ENCODE data around the gene JMJD1C. TPM values are rescaled to one million over a fixed set of nuclear protein-coding genes. Genes with fewer than 3 reads are reported as not detected.
"Not testable (repeated sequence)": the region's sequence is repeated elsewhere in the genome, so short reads cannot be mapped to it uniquely, and the experiment has no call there.

The JMJD1C gene
- total and polyA plus RNA-seq, 2 donors: 27.8 to 273 TPM

DNA sequence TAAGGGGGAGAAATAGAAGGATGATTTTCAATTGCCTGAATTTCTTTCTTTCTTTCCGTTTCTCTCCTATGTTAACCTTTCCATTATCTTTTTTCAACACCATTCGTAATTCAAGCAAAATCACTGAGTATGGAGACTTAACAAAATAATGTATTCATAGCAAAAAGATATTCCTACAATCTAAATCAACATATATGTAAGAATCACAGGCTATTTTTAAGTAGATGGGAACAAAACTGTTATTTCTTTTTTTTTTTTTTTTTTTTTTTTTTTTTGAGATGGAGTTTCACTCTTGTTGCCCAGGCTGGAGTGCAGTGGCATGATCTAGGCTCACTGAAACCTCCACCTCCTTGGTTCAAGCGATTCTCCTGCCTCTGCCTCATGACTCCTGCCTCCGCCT lies 27.2 kb upstream of the JMJD1C start:
- no peak for DNase-seq (ENCODE audit: extremely low spot score)
- no peak overlapping the region for H3K27ac ChIP-seq (ENCODE audit: low read depth)
- H3K4me1 ChIP-seq (ENCODE audit: insufficient read depth): peaks cover 2% of the 10 kb centered on the region
- H3K4me3 ChIP-seq (ENCODE audit: low read depth, low read length): no peak overlapping the region
- no peaks in the 10 kb centered on the region for H3K36me3 ChIP-seq (ENCODE audit: insufficient read depth)
- WGBS: 95% methylated on average over 4 of the region's 4 CpGs

GRCh38 chr10:63492317-63492690 lies 26.5 kb upstream of the JMJD1C start:
- not testable (repeated sequence) for H3K36me3 ChIP-seq (ENCODE audit: insufficient read depth); H3K4me3 ChIP-seq (ENCODE audit: low read depth, low read length); H3K4me1 ChIP-seq (ENCODE audit: insufficient read depth); DNase-seq (ENCODE audit: extremely low spot score)
- peak overlapping the region; percentile 64 for H3K27ac ChIP-seq (ENCODE audit: low read depth)
- WGBS: 57% methylated on average over 6 of the region's 6 CpGs

DNA sequence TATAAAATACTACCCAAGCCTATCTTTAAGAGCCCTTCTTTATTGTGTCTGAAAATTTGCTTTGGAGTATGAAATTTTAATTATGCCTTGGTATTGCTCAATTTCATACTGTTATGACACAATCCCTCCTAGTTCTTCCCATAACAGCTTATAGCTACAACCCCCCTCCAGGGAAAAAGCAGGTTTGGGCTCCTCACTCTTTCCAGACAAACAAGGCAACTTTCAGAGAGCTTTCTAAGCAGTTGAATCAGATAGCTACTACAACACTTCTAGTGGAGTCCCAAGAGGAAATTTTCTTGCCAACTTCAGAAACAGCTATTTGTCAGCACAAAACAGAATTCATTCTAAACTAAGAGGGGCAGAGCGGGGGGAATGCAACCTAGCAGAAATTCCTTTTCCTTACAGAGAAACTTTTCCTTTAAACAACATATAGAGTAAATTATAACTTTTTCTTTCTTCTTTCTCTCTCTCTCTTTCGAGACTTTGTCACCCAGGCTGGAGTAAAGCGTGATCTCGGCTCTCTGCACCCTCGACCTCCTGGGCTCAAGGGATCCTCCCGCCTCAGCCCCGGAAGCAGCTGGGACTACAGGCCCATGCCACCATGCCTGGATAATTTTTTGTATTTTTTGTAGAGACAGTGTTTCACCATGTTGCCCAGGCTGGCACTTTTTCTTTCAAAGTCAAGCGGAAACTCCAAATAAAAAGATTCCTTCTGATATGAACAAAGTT lies 26.0 kb upstream of the JMJD1C start:
- peaks cover 2% of the 10 kb centered on the region for H3K4me1 ChIP-seq (ENCODE audit: insufficient read depth)
- DNase-seq (ENCODE audit: extremely low spot score): no peak
- WGBS: 52% methylated on average over 8 of the region's 8 CpGs
- no peak overlapping the region for H3K4me3 ChIP-seq (ENCODE audit: low read depth, low read length)
- H3K27ac ChIP-seq (ENCODE audit: low read depth): no peak overlapping the region
- no peaks in the 10 kb centered on the region for H3K36me3 ChIP-seq (ENCODE audit: insufficient read depth)

DNA sequence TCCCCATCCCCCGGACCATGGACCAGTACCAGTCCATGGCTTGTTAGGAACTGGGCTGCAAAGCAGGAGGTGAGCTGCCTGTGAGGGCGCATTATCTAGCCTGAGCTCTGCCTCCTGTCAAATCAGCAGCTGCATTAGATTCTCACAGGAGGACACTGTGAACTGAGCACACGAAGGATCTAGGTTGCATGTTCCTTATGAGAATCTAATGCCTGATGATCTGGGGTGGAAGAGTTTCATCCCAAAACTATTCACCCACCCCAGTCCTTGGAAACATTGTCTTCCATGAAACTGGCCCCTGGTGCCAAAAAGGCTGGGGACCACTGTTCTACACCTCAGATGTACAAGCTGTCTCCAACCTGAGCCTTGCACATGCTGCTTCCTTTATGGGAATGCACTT lies 24.1 kb upstream of the JMJD1C start:
- Histone ChIP-seq H3K4me3 (ENCODE audit: low read depth, low read length) (no peak overlapping the region), H3K36me3 (ENCODE audit: insufficient read depth) (no peaks in the 10 kb centered on the region), H3K4me1 (ENCODE audit: insufficient read depth) (peaks cover 2% of the 10 kb centered on the region), H3K27ac (ENCODE audit: low read depth) (no peak overlapping the region)
- 98% methylated on average over 3 of the region's 3 CpGs for WGBS
- DNase-seq (ENCODE audit: extremely low spot score): no peak

- WGBS: 74% methylated on average over 3 of the region's 3 CpGs
These were observed 22.2 kb upstream of the JMJD1C start for GRCh38 chr10:63487990-63488389.

DNA sequence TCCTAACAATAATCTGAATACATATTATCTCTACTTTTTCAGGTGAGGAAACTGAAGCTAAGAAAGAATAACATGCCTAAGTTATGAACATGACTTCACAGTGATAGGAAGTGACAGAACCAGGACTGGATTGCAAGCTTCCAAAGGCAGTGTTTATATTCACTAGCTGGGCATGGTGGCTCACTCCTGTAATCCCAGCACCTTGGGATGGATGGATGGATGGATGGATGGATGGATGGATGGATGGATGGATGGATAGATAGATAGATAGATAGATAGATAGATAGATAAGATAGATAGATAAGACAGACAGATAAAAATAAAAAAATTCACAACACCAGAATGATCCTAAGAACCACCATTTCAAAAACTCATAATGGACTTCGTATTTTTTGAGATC lies 18.2 kb upstream of the JMJD1C start:
- no peak for DNase-seq (ENCODE audit: extremely low spot score)
- H3K4me1 ChIP-seq (ENCODE audit: insufficient read depth): no peaks in the 10 kb centered on the region
- no peak overlapping the region for H3K27ac ChIP-seq (ENCODE audit: low read depth)

More at GRCh38 chr10:63487990-63488389, 22.2 kb upstream of the JMJD1C start:
- Histone ChIP-seq H3K4me1 (ENCODE audit: insufficient read depth) (no peaks in the 10 kb centered on the region), H3K27ac (ENCODE audit: low read depth) (no peak overlapping the region), H3K4me3 (ENCODE audit: low read depth, low read length) (no peak overlapping the region), H3K36me3 (ENCODE audit: insufficient read depth) (no peaks in the 10 kb centered on the region)
- no peak for DNase-seq (ENCODE audit: extremely low spot score)

DNA sequence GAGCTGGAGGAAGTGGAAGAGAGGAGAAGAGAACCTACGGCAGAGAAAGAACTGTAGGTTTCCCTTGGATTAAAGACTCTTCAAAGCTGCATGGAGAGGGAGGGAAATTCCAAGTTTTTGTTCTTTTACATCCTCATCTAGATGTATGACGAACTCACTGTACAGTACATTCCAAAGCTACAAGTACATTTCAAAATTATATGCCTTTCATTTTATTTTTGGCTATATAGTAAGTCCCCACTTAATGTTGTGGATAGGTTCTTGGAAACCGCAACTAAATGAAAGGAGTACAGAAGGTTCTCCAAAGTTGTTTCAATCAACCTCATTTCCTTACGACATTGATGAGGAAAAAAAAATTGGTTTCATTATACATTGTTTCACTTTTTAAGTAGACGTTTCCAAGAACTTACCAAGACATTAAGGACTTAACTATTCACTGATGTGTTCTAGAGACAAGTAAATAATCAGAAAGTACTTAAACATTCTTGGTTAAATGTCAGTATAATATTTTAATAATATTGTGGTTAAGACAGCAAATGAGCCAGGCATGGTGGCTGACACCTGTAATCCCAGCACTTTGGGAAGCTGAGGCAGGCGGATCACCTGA lies 16.1 kb upstream of the JMJD1C start:
- Histone ChIP-seq H3K4me1 (ENCODE audit: insufficient read depth) (peaks cover 3% of the 10 kb centered on the region), H3K36me3 (ENCODE audit: insufficient read depth) (no peaks in the 10 kb centered on the region), H3K27ac (ENCODE audit: low read depth) (no peak overlapping the region), H3K4me3 (ENCODE audit: low read depth, low read length) (no peak overlapping the region)
- DNase-seq (ENCODE audit: extremely low spot score): no peak
- 79% methylated on average over 6 of the region's 6 CpGs for WGBS

More for the DNA sequence above, 18.2 kb upstream of the JMJD1C start:
- WGBS: 97% methylated on average over 1 of the region's 1 CpG
- H3K36me3 ChIP-seq (ENCODE audit: insufficient read depth): no peaks in the 10 kb centered on the region
- H3K4me3 ChIP-seq (ENCODE audit: low read depth, low read length): no peak overlapping the region

- H3K4me1 ChIP-seq (ENCODE audit: insufficient read depth): peaks cover 3% of the 10 kb centered on the region
- no peak overlapping the region for H3K27ac ChIP-seq (ENCODE audit: low read depth)
- no peak for DNase-seq (ENCODE audit: extremely low spot score)
- 93% methylated on average over 5 of the region's 5 CpGs for WGBS
- H3K4me3 ChIP-seq (ENCODE audit: low read depth, low read length): no peak overlapping the region
- no peaks in the 10 kb centered on the region for H3K36me3 ChIP-seq (ENCODE audit: insufficient read depth)
These were observed 14.5 kb upstream of the JMJD1C start for GRCh38 chr10:63480237-63480636.

DNA sequence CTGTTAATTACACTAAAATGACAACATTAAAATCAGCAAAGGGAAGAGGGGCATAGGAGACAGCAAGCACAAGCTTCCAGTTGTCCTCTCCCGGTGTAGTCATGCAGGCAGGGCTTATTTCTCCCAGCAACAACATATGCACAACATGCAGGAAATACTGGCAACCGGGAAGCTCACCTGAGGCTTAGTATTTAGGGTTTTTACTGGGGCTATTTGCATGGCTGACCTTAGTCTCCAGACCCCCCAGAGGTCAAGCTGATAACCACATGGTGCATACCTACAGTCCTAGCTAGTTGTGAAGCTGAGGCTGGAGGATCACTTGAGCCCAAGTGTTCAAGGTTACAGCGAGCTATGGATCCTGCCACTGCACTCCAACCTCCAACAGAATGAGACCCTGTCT lies 12.8 kb upstream of the JMJD1C start:
- 72% methylated on average over 3 of the region's 3 CpGs for WGBS
- H3K4me3 ChIP-seq (ENCODE audit: low read depth, low read length): no peak overlapping the region
- peaks cover 3% of the 10 kb centered on the region for H3K4me1 ChIP-seq (ENCODE audit: insufficient read depth)
- no peaks in the 10 kb centered on the region for H3K36me3 ChIP-seq (ENCODE audit: insufficient read depth)
- no peak for DNase-seq (ENCODE audit: extremely low spot score)
- no peak overlapping the region for H3K27ac ChIP-seq (ENCODE audit: low read depth)

- Histone ChIP-seq H3K4me3 (ENCODE audit: low read depth, low read length) (no peak overlapping the region), H3K27ac (ENCODE audit: low read depth) (no peak overlapping the region), H3K36me3 (ENCODE audit: insufficient read depth) (no peaks in the 10 kb centered on the region), H3K4me1 (ENCODE audit: insufficient read depth) (peaks cover 3% of the 10 kb centered on the region)
- no peak for DNase-seq (ENCODE audit: extremely low spot score)
- WGBS: 54% methylated on average over 1 of the region's 1 CpG
These were observed 12.2 kb upstream of the JMJD1C start for GRCh38 chr10:63477927-63478326.

DNA sequence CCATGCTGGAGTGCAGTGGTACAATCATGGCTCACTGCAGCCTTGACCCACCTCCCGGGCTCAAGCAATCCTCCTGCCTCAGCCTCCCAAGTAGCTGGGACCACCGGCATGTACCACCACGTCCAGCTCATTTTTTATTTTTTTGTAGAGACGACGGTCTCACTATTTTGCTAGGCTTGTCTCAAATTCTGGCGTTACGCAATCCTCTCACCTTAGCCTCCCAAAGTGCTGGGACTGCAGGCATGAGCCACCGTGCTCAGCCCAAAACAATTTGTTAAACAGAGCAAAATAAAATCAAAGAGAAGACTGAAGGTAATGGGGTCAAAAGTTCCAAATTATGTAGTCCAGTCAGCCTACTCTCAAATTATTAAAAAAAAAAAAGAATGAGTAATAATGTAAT lies 8.7 kb upstream of the JMJD1C start:
- Histone ChIP-seq H3K4me3 (ENCODE audit: low read depth, low read length) (no peak overlapping the region), H3K4me1 (ENCODE audit: insufficient read depth) (peaks cover 3% of the 10 kb centered on the region), H3K27ac (ENCODE audit: low read depth) (no peak overlapping the region), H3K36me3 (ENCODE audit: insufficient read depth) (no peaks in the 10 kb centered on the region)
- WGBS: 95% methylated on average over 8 of the region's 8 CpGs
- no peak for DNase-seq (ENCODE audit: extremely low spot score)

GRCh38 chr10:63470928-63471327 lies 5.2 kb upstream of the JMJD1C start:
- Histone ChIP-seq H3K4me3 (ENCODE audit: low read depth, low read length) (no peak overlapping the region), H3K4me1 (ENCODE audit: insufficient read depth) (no peaks in the 10 kb centered on the region), H3K36me3 (ENCODE audit: insufficient read depth) (no peaks in the 10 kb centered on the region), H3K27ac (ENCODE audit: low read depth) (no peak overlapping the region)
- DNase-seq (ENCODE audit: extremely low spot score): no peak
- WGBS: 61% methylated on average over 3 of the region's 3 CpGs

GRCh38 chr10:63468947-63469346 lies 3.2 kb upstream of the JMJD1C start:
- H3K4me3 ChIP-seq (ENCODE audit: low read depth, low read length): no peak overlapping the region

DNA sequence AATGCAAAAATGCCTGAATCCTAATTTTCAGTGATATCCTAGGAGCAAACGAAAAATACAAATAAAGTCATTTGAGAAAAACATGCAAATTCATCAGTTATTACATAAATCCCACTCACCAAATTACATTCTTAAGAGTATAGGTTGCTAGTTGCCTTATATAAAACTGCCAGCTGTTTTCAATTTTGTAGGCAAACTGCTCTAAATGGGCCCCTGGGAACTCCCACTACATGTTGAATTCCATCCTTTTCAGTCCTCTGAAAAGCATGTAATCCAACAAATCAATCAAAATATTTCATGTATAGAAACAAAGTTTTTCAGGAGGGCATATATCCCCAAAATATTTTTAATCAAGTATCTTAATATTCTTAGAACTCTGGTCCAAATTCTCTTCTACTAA lies 2.1 kb upstream of the JMJD1C start:
- no peak overlapping the region for H3K4me3 ChIP-seq (ENCODE audit: low read depth, low read length)
- no peak for DNase-seq (ENCODE audit: extremely low spot score)
- H3K27ac ChIP-seq (ENCODE audit: low read depth): no peak overlapping the region
- no peaks in the 10 kb centered on the region for H3K36me3 ChIP-seq (ENCODE audit: insufficient read depth)
- no peaks in the 10 kb centered on the region for H3K4me1 ChIP-seq (ENCODE audit: insufficient read depth)
- WGBS: 86% methylated on average over 1 of the region's 1 CpG

More at GRCh38 chr10:63468947-63469346, 3.2 kb upstream of the JMJD1C start:
- Histone ChIP-seq H3K4me1 (ENCODE audit: insufficient read depth) (no peaks in the 10 kb centered on the region), H3K27ac (ENCODE audit: low read depth) (no peak overlapping the region), H3K36me3 (ENCODE audit: insufficient read depth) (no peaks in the 10 kb centered on the region)
- WGBS: 91% methylated on average over 1 of the region's 1 CpG
- no peak for DNase-seq (ENCODE audit: extremely low spot score)
